HG03460 (cell line): ENCODE results near the gene TRMT2A.

Source experiments
- ATAC-seq: cut with Tn5 transposase; IDR thresholded peaks from one replicate; pipeline ENCODE4 v1.9.1; 2021; ENCODE audit not compliant: unreplicated experiment

The TRMT2A gene

DNA sequence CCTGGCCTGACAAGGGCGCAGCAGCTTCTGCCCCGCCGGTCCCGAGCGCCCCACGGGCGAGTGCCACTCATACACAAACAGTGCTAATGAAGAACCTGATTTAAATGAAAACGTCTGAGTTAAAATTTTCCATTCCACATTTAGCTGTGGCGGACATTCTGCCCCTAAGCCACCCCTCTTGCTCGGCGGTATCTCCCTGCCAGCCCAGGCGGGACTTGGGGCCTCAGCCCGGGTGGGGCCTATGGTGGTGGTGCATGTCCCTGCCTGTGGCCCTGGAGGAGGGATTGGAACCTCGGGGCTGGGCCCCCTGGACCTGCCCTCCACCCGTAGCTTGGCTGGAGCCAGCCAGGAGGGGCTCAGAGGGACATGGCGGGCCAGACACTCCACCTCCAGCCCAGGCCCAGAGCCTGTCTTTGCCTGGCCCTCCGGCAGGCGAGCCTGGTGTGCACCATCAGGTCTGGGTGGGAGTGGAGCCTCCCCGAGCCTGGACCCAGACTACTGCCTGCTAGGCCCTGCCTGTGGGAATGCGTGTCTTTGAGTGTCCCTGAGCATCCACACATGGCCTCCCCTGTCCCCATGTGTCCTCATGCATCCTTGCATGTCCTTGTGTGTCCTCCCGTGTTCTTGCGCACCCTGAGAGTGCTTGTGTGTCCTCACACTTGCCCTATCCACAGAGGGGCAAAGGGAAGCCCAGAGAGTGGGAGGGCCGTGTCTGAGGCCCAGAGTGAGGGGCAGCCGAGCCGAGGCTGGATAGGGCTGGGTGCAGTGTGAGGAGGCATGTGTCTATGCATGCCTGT lies 19.0 kb upstream of the TRMT2A start:
- ATAC-seq, result no peak

DNA sequence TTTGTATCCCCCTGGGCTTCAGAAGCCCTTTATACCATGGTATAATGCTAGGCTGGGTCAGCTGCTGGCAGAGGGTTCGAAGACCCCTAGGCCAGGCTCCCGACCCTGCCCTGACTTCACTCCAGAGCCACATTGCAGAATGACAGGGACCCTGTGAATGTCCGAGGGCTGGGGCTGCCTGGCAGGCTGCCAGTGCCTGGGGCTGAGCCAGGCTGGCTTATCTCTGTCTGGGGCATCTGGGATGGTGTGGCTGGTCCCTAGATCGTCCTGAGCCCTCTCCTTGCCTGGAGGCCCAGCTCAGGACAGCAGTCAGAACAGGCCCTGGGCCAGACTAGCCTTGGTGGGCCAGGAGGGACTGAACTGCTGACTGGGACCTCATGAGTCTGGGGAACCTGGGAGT lies 18.2 kb upstream of the TRMT2A start:
- ATAC-seq, result no peak

DNA sequence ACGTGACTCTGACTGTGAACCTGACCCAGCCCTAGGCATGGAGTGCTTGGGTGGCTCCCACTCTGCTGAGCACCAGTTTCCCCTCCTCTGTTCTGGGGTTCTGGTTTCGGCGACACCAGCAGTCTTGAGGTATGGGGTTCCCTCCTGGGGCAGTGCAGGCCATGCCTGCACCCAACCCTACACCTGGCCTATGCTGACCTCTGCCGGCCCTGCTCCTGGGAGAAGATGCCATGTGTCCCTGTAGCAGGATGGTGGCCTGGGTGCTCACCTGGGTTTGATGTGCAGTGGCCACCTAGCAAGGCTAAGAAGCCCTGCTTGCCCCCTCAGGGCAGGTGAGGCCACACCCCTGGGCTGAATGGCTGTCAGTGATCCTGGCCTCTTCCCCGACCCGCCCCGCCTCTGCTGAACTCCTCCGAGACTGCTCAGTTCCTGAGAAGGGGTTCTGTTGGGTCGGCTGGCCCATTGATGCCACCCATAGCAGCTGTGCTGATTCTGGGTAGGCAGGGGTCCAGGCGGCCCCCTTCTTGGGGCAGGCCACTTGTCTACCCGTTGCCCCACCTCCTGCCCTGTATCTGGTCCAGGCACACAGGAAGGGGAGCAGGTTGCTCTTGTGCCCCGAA lies 17.0 kb upstream of the TRMT2A start:
- ATAC-seq, result no peak

DNA sequence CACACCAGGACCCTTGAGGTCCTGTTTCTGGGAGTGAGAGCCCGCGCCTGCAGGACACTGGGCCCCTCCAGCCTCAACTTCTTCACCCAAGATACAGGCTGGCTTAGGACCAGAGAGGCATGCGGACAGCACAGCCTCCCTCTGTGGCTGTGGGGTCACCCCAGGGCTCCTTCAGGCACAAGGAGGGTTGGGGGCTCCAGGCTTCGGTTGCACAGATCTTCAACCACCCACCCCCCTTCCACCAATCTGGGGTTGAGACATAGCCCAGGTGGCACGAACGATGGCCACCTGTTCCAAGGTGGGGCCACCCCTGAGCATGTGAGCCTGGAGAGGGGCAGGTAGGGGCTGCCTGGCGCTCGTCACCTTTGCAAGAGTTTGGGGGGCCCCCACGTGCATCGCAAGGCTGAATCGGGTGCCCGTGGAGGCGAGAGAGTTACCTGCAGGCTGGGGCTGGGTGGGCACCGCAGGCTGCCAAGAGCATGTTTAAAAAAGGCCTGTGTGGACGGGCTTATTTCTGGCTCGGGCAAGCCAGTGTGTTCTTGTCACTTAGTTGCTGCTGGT lies 15.7 kb upstream of the TRMT2A start:
- ATAC-seq, result no peak

DNA sequence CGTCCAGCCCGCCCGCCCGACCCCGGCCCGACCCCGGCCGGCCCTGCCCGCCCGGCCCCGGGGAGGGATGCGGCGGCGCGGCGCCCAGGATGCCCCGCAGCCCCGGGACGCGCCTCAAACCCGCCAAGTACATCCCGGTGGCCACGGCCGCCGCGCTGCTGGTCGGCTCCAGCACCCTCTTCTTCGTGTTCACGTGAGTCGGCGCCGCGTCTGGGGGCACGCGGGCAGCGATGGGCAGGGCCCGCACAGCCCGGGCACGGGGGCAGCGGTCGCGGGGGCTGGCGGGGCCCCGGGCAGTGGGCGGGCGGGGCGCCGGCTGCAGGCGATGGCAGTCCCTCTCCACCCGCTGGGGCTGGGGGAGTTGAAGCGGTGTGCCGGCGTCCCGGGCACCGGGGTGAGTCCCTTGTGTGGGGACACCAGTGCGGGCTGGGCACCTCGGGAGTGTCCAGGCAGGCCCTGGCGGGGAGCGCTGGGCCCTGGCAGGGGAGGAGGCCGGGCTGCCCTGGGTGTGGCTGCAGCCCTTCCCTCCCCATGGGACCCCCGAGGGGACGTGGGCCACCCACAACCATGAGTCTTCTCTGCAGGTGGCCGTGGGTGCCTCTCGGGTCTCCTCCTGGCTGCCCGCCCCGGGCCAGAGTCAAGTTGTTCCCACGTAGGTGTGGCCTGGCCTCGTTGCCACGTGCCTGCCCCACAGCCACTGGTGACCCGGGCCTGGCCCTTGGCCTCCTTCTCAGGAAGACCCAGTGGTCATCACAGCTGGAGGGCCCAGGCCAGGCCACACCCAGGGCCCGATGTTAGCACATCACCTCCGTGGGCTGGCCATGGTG lies 15.0 kb upstream of the TRMT2A start:
- ATAC-seq, result peak; percentile 6

DNA sequence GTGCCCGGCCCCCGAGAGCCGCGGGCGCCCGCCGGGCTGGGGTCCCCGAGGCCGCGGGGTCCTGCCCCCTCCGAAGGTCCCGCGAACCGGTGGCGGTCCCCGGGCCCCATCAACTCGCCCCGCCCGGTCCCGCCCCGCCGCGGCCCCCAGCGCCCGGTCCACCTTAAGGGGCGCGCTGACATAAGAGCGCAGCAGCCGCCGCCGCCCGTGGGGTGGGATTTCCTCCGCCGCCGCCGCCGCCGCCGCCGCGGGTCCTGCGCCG lies 14.5 kb upstream of the TRMT2A start, which contains the start of gene ZDHHC8:
ZDHHC8 (plus strand) TSS at position 208 of the 262 bp plus-strand sequence. CDS start 144 bp downstream, outside the sequence.
- ATAC-seq, result peak; percentile 51

DNA sequence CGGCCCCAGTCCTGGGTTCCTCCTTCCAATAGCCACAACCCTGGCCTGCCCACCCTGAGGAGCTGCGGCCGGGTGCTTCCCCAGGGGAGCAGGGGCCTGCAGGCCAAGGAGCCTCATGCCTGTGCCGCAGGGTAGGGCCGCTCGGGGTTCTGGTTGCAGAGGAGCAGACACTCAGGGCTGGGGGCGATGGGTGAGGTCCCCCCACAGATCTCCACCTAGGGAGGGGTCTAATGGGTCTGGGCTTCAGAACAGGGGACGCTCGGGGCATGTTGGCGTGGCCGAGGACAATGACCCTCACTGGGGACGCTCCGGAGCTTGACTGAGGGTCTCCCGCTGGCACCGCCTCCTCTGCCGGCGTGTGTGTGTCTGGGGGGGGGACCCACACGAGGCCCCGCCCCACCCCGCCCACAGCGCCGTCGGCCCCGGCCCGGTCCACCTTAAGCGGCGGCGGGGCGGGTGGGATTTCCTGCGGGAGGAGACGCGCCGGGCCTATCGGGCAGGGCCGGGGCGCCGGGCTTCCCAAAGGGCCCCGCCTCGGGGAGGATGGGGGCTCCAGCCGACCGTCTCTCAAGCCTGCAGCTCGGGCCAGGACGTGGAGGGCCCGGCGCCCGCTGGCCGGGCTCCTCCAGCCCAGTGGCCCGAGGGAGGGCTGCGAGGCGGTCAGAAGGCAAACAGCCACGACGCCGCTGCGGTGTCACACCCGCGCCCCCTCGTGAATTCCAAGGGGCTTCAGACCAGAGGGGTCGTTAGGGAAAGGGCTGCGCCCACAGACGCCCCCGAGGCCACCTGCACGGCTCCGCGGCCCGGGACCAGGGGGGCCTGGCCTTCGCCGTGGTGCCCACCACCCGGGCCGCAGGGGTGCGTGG lies 13.9 kb upstream of the TRMT2A start:
- peak; percentile 73 for ATAC-seq

DNA sequence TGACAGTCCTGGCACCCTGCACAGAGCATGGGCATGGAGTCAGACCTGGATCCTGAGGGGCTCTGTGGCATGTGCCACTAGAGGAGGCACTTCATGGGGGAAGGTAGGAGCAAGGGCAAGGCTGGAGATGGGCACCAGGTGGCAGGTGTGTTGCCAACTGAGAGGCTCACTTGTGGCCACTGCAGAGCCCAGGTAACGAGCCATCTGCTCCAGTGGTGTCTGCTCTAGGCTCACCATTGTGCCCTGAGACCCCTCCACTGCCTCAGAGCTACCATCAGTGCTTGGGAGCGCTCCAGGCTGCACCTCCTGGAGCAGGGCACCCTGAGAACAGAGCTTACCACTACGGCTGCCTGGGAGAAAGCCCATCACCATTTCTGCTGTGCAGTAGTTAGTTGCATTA lies 13.3 kb upstream of the TRMT2A start:
- no peak for ATAC-seq

DNA sequence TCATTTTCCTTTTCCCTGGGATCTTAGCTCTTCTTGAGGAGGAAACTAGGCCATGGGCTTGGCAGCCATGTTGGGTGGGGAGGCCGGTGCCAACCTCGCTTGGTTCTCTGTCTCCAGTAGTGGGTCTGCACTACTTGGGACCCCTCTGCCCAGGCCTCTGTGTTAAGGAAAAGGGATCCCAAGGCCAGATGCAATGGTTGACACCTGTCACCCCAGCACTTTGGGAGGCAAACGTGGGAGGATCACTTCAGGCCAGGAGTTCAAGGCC lies 12.7 kb upstream of the TRMT2A start:
- no peak for ATAC-seq

DNA sequence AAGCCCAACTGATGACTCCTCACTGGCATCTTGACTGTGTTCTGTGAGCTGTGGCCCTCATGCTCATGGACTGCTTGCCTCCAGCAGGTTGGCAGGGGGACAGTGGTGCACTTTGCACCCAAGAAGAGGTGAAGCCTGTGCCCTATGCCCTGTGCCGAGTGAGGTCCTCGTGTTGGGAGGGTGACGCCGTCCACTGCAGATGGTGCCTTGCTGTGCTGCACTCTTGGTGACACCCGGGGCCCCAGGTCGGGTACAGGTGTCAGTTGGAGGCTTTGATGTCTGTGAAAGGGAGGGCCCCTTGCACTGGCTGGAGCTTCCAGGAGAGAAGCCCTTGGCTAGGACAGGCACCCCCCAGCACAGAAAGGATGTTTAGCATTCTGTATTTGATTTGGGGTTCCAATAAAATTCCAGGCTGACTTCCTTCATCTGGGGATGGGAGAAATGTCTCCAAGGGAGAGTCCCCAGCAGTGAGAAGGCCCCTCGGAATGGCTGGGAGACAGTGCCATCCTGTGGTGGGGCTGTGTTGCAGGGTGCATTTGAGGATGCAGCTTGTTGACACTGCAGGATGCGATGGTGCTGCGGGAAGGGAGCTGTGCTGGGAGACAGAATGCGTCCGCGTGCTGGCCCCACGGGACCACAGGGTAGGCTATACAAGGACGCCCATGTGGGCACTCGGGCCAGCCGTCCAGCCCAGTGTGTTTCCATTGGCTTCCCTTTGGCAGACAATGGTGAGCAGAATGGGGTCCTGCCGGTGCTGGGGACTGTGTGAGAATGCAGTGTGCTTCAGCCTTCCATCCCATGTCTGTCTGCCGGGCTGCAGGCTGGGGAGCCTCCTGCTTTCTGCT lies 12.1 kb upstream of the TRMT2A start:
- ATAC-seq, result no peak

DNA sequence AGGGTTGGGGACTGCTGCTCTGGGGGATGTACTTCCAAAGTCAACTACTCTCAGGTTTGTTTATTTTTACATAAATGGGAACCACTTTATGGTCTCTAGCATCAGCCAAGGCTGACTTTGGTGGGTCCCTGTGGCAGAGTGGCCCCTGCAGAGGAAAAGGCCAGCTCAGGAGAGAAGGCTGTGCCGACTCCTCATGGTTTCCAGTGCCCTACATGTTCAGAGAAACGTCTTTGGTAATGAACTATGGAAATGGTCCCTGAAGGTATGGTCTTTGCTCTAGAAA lies 11.5 kb upstream of the TRMT2A start:
- ATAC-seq, result no peak

DNA sequence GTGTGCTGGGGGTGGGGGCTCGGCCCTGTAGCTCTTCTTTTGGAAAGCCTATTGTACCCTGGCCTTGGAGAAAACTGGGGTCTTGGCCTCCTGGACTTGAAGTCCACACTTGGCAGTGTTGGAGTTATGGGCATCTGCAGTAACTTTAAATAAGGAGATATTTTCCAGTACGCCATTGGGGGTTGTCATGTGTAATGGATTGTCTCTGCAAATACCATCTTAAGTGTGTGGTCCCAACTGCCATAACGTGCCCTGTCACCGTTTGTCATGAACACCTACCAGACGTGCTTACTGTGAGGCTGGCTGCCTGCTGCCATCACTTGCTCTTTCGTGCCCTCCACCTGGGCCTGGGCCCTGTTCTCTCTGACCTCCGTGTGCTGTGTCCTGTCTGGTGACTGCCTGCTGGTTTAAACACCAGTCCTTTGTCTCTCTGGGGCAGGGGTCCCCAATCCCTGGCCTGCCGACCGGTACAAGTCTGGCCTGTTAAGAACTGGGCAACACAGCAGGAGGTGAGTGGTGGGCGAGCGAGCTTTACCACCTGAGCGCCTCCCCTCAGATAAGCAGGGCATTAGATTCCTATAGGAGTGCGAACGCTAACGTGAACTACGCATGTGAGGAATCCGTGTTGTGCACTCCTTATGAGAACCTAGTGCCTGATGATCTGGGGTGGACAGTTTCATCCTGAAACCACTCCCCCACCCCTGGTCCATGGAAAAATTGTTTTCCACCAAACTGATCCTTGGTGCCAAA lies 11.0 kb upstream of the TRMT2A start:
- ATAC-seq, result no peak

DNA sequence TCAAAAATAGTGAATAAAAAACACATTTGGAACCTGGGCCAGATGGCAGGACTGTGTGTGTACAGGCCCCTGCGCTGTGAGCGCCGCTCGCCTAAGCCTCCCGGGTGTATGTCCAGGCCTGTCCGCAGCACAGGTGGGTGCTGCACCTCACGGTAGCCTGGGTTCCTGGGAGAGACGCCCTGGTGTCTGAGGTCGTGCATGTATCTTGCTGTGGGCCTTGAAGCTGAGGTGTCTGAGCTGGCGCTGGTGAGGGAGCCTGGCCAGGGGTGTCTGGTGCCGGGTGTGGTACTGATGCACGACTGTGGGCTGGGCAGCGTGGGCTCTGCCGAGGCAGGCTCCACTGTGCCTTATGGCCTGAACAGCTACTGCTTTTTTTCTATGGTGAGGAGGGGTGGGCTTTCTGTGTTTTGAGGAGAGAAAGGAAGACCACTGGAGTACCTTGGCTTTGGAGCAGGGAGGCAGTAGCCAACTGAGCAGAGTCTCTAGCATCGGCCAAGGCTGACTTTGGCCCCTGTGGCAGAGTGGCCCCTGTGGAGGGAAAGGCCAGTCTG lies 10.4 kb upstream of the TRMT2A start:
- no peak for ATAC-seq

DNA sequence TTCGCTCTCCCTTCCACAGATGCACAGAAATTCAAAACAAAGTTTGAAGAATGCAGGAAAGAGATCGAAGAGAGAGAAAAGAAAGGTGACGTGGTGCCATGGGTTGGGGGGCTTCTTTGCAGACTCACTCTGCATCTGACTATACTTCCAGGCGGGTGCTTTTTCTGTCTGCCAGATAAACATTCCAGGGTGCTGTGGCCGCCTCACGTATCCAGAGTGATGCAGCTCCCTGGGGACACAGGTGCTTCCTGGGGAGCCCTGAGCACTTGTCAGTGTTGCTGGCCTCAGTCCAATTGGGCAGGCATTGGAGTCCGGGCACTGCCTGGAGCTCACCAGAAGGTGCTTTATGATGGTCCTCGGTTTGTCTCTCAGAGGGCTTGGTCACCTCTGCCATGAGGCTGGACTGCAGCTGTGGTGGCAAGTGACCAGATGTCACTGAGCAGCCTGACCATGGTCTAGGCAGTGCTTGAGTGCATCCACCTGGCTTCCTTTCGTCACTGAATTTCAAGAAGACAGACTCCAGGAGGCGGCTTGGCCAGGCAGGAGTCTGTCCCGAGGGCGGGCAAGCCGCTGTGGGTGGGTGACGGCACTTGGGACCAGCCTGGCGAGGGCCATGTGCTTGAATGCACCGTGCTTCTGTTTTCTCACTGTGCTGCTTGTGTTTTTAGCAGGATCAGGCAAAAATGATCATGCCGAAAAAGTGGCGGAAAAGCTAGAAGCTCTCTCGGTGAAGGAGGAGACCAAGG lies 9.4 kb upstream of the TRMT2A start:
- ATAC-seq, result no peak

DNA sequence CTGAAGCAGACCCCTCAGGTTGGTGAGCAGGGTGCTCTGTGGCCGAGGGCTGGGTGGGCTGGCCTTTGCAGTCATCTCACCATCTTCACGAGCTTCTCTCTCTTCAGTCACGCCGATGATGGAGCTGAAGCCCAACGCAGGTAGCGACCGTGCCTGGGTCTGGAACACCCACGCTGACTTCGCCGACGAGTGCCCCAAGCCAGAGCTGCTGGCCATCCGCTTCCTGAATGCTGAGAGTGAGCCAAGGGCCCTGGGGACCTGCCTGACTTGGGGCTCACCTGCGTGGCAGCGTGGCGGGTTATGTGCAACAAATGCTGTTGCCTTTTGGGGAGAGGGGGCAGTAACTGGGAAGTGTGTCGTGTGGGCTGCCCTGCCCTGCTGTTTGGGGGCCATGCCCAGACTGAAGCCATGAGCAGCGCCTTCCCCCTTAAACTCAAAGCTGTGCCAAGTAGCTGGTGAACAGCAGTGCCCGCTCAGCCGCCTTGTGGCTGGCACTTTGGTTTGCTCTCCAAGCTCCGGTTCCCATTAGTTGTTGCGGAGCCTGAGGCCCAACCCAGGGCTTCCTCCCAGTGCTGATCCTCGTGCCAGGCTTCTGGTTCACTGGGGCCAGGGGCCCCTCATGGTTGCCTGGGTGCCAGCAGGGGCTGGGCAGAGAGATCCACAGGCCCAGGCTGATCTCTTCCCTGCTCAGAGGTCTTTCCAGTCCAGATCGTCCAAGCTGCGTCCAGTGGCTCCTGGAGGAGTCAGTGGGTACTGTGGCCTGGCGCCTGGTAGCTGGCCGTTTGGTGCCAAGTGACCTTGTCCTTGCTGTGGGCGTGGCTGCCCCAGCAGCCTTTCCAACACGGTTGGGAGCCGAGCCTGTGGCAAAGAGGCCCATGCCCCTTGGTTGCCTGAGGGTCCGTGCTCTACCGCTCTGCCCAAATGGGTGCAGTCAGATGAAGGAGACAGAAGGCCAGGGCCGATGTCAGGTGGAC lies 8.5 kb upstream of the TRMT2A start:
- ATAC-seq, result no peak

DNA sequence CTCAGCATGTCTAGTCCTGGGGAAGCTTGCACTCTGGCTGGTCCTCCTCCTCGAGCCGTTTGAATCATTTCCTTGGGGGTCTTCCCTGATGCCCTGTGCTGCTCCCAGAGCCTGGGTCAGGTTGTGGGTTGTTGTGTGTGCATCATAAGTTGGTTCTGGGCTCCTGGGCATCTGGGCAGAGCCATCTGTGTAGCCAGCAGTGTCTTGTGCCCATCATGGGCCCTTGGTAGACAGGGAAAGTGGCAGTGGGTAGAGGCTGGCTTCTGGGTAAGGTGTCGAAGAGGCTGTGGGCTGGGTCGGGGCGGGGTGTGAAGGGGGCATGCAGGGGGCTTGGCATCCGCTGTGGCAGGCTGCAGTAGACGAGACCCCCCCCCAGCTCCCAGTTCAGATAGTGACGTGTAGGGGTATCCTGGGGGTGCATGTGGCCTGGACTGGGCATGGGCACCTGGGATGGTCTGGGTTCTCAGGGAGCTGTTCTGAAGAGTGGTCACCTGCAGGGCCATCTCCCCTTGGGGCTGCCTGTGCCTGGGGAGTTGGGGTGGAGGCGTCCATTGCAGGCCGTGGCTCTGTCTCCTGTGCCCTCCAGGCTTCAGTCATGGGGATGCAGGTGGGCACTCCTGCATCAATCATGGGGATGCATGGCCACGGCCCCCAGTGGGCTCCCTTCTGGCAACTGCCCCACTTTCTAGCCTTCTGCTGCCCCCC lies 7.2 kb upstream of the TRMT2A start:
- no peak for ATAC-seq
